Middle frontal gyrus (tissue), 1 donor: ENCODE measurements around the gene LRCH1.

Experiments used
- DNase-seq: peaks from one replicate; pipeline ENCODE4 v3.0.0-alpha.2; 2015; ENCODE audit warnings: low spot score; ENCODE audit errors: extremely low spot score

The LRCH1 gene

GRCh38 chr13:46663206-46664037 lies 110.5 kb downstream of the LRCH1 start:
- DNase-seq = no peak

- DNase-seq = no peak
Measured at GRCh38 chr13:46664195-46664594, 111.2 kb downstream of the LRCH1 start.

- DNase-seq = no peak
Measured at GRCh38 chr13:46665248-46665632, 112.3 kb downstream of the LRCH1 start.

GRCh38 chr13:46665633-46666482 lies 112.9 kb downstream of the LRCH1 start:
- DNase-seq = no peak

- no peak for DNase-seq
Measured at GRCh38 chr13:46666727-46667456, 113.9 kb downstream of the LRCH1 start.

DNA sequence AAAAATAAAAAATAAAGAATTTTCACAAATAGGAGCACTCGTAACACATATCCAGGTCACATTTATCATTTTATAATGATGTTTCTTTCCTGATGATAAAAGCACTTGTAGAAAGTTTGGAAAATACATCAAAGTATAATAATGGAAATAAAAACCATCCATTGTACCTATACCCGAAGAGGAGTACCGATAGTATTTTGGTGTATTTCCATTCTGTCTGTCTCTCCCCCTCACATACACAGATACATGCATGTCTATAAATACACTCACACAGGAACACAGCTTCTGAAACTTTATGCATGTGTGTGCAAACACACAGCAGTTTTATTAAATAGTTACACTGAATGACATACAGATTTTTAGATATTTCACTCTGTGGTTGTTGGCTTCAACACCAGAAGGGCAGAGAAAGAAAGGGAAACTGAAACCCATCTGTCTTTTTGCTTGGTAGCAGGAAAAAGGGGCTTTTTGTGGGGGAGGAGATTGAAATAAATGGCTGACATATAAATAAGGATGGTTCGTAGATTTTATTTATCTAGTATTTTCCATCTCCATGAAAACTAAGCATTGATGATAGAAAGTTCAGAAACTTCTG lies 114.8 kb downstream of the LRCH1 start:
- no peak for DNase-seq

GRCh38 chr13:46668302-46668720 lies 115.3 kb downstream of the LRCH1 start:
- DNase-seq = no peak

DNA sequence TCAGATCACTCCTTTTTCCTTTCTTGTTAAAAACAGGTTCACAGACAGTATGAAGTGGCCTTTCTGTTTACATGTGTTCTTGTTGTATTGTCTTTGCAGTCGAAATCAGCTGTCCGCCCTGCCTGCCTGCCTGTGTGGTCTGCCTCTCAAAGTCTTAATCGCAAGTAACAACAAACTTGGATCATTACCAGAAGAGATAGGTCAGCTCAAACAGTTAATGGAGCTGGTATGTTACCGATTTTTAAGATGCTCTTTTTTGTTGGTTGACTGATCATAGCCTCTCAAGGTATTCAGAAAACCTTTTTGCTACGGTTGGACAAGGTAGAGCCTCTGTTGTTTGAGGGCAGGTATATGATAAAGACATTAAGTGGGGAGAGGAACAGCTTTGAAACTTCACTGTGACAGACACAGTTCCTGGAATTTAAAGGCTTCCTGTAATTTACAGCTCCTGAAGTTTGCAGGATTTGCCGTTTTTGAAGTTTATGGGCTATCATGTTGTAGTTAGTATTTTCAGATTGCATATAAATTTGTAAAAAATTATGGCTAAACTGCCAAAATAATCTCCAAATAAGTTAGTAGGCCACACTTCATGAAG lies 116.1 kb downstream of the LRCH1 start:
- no peak for DNase-seq

DNA sequence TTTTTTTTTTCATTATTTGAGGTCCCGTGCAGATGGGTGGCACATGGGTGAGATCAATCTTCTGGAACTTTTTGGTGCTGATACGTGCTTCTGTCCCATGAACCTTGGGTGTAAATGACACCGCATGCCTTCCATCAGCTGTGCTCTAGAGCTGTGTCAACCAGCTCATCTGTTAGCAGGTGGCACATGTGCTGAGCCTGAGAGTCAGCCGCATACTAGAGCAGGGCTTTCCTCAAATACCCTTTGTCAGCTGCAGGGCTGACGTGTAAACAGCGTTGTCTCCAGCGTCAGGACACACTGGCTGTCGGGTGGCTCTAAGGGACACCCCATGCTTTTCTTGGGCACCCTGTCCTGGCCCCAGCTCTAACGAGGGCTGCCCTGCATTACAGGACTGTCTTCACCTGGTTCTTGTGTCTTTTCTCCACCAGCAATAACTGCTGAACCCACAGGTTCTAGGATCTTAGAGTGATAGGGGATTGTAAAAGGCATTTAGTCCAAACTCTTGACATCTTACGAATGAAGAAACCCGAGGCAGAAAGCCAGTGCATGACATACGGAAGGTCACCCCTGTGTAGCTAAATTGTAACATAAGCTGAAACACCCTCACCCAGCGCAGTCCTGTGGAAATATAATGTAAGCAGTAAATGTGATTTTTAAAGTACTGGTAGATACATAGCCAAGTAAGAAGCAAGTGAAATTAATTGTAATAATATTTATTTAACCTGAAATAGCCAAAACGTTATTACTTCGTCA lies 119.5 kb downstream of the LRCH1 start:
- no peak for DNase-seq

GRCh38 chr13:46675016-46675415 lies 122.0 kb downstream of the LRCH1 start:
- DNase-seq = no peak

DNA sequence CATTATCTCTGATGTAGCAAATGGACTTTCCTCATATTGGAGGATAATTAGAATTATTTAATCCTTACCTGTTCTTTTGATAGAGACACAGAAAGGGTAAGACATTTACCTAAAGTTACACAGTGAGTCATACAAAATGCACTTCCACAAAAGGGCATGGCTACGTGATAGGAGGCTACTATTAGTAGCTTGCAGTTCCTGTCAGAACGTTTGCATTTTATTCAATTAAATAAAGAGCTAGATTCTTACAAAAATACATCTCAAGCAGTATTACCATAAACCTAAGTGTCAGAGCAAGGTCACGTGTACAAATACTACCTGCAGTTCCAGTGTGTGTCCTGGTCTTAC lies 123.4 kb downstream of the LRCH1 start:
- no peak for DNase-seq

GRCh38 chr13:46679369-46680120 lies 126.6 kb downstream of the LRCH1 start:
- no peak for DNase-seq

GRCh38 chr13:46682015-46682414 lies 129.0 kb downstream of the LRCH1 start:
- no peak for DNase-seq

- no peak for DNase-seq
Measured at GRCh38 chr13:46682707-46683106, 129.7 kb downstream of the LRCH1 start.

DNA sequence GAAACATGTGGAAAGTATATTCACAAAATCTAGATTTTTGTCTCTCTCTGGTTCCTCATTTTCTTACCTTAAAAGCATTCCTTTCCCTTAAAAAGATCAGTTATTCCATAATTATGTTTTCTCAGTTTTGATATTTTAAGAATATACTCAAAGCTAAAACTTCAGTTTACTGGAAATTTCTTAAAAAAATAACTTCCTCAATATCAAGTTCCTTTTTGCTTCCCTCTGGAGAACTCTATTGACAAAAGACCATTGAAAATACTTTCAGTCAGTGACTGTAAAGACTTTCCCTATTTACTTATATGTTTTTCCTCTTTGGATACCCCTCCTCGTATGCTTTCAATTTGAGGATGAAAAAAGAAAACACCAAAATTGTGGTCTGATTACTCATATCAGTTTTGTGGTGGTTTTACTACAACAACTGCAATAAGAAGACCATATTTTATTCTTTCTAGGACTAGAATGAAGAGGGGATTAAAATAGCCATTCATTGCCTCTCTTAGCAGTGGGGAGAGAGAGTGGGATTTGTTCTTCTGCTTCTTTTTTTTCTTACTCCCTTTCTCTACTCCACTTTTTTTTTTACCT lies 130.8 kb downstream of the LRCH1 start:
- DNase-seq = no peak

DNA sequence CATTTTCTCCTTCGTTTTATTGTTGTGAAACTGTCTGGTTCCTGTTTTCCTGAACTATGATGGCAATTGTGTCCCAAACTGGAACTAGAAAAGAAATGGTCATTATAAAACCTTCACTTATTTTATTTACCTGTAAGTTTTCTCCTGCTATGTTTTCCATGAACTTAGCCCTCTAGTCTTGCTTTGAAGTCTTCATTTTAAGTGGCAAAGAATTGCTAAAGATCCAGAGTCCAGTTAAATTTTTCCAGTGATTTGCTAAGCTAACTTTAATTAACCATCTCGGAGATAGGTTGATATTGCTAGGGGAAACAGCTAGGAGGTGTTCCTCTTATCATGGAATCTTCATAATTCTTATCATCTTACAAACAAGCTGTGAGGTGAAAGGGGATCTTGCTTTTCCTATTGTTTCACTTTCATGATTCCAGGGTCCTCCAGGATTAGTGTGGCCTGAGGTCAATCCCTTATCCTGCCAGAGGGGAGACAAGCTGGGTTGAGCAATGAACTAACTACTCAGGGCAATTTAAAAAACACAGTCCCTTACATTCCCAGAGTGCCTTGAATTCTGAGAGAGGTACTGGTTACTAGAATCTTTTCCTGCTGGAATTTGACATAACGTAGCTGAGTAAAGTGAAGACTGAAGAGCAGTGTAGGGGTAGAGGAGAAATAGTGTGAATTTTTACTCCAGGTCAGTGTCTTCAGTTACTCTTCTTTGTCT lies 131.5 kb downstream of the LRCH1 start:
- no peak for DNase-seq

DNA sequence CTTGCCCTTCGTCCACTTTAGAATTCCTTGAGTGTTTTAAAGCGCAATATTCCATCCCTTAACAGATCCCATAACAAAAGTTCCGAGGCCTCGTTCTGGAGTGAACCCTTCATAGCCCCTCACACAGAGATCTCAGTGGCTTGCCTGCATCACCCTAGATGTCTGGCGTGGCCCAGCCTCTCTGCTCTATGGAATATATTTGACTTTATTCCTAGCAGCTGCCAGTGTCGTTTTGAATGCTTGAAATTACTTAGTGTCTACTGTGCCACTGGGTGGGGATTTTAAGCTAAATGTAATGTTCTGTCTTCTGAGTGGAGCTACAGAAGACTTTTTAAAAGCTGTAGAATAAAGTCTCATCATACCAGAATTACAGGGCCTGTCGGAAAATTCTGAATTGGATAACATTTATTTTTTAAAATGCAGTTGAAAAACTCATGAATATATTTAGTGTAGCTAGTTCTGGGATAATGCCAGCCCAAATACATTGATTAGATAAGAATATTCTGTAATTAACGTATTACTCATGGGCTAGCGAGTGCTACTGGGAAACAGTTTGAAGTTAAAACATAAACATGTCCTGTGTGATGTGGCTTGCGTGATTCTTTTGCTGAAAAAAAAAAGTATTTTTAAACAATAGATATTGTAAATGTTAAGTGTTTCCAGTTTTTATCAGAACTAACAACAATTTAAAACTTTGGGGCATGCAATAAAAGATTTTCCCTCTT lies 132.2 kb downstream of the LRCH1 start:
- no peak for DNase-seq

DNA sequence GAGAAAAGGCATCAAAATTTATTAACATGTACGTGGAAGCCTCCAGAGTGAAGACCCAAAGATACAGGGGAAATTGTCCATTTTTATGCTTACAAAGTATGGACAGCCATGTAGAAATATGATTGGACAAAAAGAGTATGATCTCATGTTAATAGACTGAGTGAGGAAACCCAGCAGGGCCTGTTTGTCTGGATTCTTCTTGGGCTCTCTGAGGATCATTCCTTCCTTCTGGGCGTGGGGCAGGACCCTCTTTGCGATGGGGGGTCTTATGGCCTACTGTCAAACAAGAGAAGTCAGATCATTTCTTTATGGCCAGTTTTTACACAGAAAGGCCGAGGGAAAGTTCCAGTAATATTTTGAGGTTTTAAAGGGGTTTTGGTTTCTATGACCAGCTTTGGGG lies 133.2 kb downstream of the LRCH1 start:
- no peak for DNase-seq
